K562 (cell line): ENCODE measurements around the gene FAM227A. TPM values are rescaled to one million over a fixed set of nuclear protein-coding genes. Genes with fewer than 3 reads are reported as not detected.
A peak's percentile ranks its signal among the peaks of the same experiment; 100 is the strongest.

Source experiments
- ATAC-seq: fragments of 200-7000 bp; cut with Tn5 transposase; 3 replicates; pipeline ENCODE4 v1.9.1; 2020; ENCODE audit warnings: moderate library complexity
- BruUV-seq: library from RNA; stranded (reverse); fragments of 400-500 nt; replicated peaks from 2 replicates; lab custom pipeline; 2021; lab: Mats Ljungman, UMichigan
- CTCF ChIA-PET: fragments of 300-600 bp; formaldehyde crosslinking; extraction: SDS; loops from one replicate; lab custom pipeline; 2021; ENCODE audit warnings: low intra/inter-chr PET ratio; lab: Yijun Ruan, JAX
- POLR2A ChIA-PET: fragments of 300-600, 350-650 bp; sonication (Branson Sonifier 250); formaldehyde crosslinking; extraction: SDS; loops from one replicate; lab custom pipeline; 2021; ENCODE audit warnings: antibody characterized with exemption, inconsistent platforms; lab: Yijun Ruan, JAX
- DNase-seq, 4 experiments: peaks; one replicate each; pipeline versions ENCODE4 v3.0.0 to v3.0.0-alpha.2; 2011 to 2018; ENCODE audit warnings: low spot score in 3 of 4, mixed read lengths in 3 of 4; ENCODE audit errors: extremely low read depth in 1 of 4
- FAIRE-seq: peaks from 2 replicates; lab custom pipeline; 2011; peaks lifted over from hg19 to GRCh38; lab: Jason Lieb, UNC
- H2AFZ ChIP-seq: 2 replicates; pipeline ENCODE4 v1.6.0; 2011; ENCODE audit warnings: low read depth, low read length, control low read depth, inconsistent platforms
- H3K27ac ChIP-seq: fragments of 200-600 bp; 3 replicates; pipeline ENCODE4 v1.8.0; 2011; ENCODE audit warnings: low read depth, mild to moderate bottlenecking, control low read depth, inconsistent platforms, low read length, moderate library complexity, mixed read lengths; ENCODE audit errors: extremely low read depth
- H3K27me3 ChIP-seq, 2 experiments: fragments of 300-600 bp in 1 of 2; 2 replicates in 1 of 2; 3 replicates in 1 of 2; pipeline versions ENCODE4 v1.6.0 to v1.8.0; 2011; ENCODE audit warnings: inconsistent platforms in 2 of 2, low read length in 2 of 2, mild to moderate bottlenecking in 1 of 2, mixed read lengths in 1 of 2, moderate library complexity in 1 of 2; ENCODE audit not compliant: control insufficient read depth in 2 of 2, insufficient read depth in 2 of 2
- H3K36me3 ChIP-seq: fragments of 300-600 bp; 3 replicates; pipeline ENCODE4 v1.8.0; 2011; ENCODE audit warnings: mild to moderate bottlenecking, low read length, inconsistent platforms; ENCODE audit not compliant: control insufficient read depth, insufficient read depth
- H3K4me1 ChIP-seq, 2 experiments: fragments of 200-600 bp in 1 of 2; replicated peaks in 1 of 2; 2 replicates in 1 of 2; 3 replicates in 1 of 2; pipeline versions ENCODE4 v1.5.1 to v1.8.0; 2011; ENCODE audit warnings: inconsistent platforms in 2 of 2, low read length in 2 of 2, mild to moderate bottlenecking in 1 of 2, mixed read lengths in 1 of 2, moderate library complexity in 1 of 2; ENCODE audit not compliant: control insufficient read depth in 2 of 2, insufficient read depth in 2 of 2
- H3K4me2 ChIP-seq: 2 replicates; pipeline ENCODE4 v1.6.1; 2011; ENCODE audit warnings: low read length, control low read depth, inconsistent platforms, mixed read lengths; ENCODE audit not compliant: insufficient read depth
- H3K4me3 ChIP-seq: fragments of 200-600 bp; sonication (generic), shearing (Covaris generic); 2 replicates; pipeline ENCODE4 v1.5.1; 2016; ENCODE audit warnings: control low read depth, inconsistent platforms
- H3K79me2 ChIP-seq: fragments of 200-600 bp; 3 replicates; pipeline ENCODE4 v1.8.0; 2011; ENCODE audit warnings: low read length, inconsistent platforms; ENCODE audit not compliant: control insufficient read depth, insufficient read depth
- H3K9ac ChIP-seq, 2 experiments: 2 replicates each; pipeline versions ENCODE4 v1.6.0 to v1.6.1; 2011; ENCODE audit warnings: low read depth in 2 of 2, low read length in 2 of 2, control low read depth in 1 of 2, inconsistent platforms in 1 of 2, mild to moderate bottlenecking in 1 of 2, mixed read lengths in 1 of 2; ENCODE audit not compliant: insufficient read depth in 1 of 2
- H3K9me1 ChIP-seq: one replicate; pipeline ENCODE4 v1.6.0; 2011; ENCODE audit warnings: inconsistent platforms, mild to moderate bottlenecking, low read length, moderate library complexity; ENCODE audit not compliant: control insufficient read depth, insufficient read depth
- H3K9me3 ChIP-seq: replicated peaks from 2 replicates; pipeline ENCODE4 v1.5.1; 2011; ENCODE audit warnings: low read depth, low read length, inconsistent platforms; ENCODE audit not compliant: control insufficient read depth, insufficient read depth
- H4K20me1 ChIP-seq: replicated peaks from 2 replicates; pipeline ENCODE4 v1.6.1; 2011; ENCODE audit warnings: low read length, inconsistent platforms, mixed read lengths; ENCODE audit not compliant: control insufficient read depth, insufficient read depth
- LARP7 ChIP-seq: fragments of 450-650 bp; IDR thresholded peaks from 2 replicates; pipeline ENCODE4 v1.6.1; 2016
- MEF2A ChIP-seq: IDR thresholded peaks from 2 replicates; pipeline ENCODE4 v1.6.1; 2011; ENCODE audit warnings: low read depth, mild to moderate bottlenecking, low read length, moderate library complexity; ENCODE audit not compliant: control insufficient read depth
- POLR2AphosphoS2 ChIP-seq: IDR thresholded peaks from 2 replicates; pipeline ENCODE4 v1.6.1; 2012; ENCODE audit warnings: low read length, improper control_type of control experiment
- TARDBP ChIP-seq: fragments of 450-650 bp; IDR thresholded peaks from 2 replicates; pipeline ENCODE4 v1.6.1; 2016
- WGBS: fragments of 100-300 bp; shearing (Covaris generic); methylation state at CpG from one replicate; pipeline ENCODE4 v1.1.6; 2016; ENCODE audit warnings: low coverage, mixed read lengths; ENCODE audit not compliant: insufficient coverage; ENCODE audit errors: missing lambda C conversion rate; 5-methylcytosine and 5-hydroxymethylcytosine counted together
- in situ Hi-C: fragments of 300-500 bp; cut with MboI; formaldehyde crosslinking; loops from 4 replicates; pipeline ENCODE4 v1.15.0; 2018; ENCODE audit warnings: inconsistent platforms, mixed read lengths
- intact Hi-C: fragments of 100-400 bp; cut with micrococcal nuclease; formaldehyde crosslinking; loops from 2 replicates; pipeline ENCODE4 v1.14.2; 2022
- polyA plus RNA-seq, 8 experiments: library from polyadenylated mRNA; depleted of rRNA in 4 of 8; stranded (reverse) in 5 of 8; unstranded in 3 of 8; fragments of >200 nt; fragmentation: Nextera tagmentation in 2 of 8; fragmentation: Illumina TruSeq in 1 of 8; extraction: Ambion mirVana in 2 of 8; extraction: Trizol in 1 of 8; gene quantifications; 2 replicates each; pipeline versions ENCODE4 v1.2.1 to v1.2.3, GENCODE V29; 2011 to 2014; ENCODE audit warnings: inconsistent platforms in 1 of 8, missing spikeins in 1 of 8
- total RNA-seq, 7 experiments: library from RNA; depleted of rRNA in 6 of 7; stranded (reverse); fragments of >200 nt in 6 of 7; fragmentation: Illumina TruSeq in 2 of 7; extraction: Trizol in 2 of 7; gene quantifications; 2 replicates each; pipeline versions ENCODE4 v1.2.1 to v1.2.3, GENCODE V29; 2011 to 2021; ENCODE audit warnings: low replicate concordance in 1 of 7
- TF ChIP-seq, protein P1 (sequence below), 2 experiments: fragments of 450-650 bp in 1 of 2; sonication (generic) in 1 of 2; formaldehyde crosslinking in 1 of 2; IDR thresholded peaks in 1 of 2; conservative IDR thresholded peaks in 1 of 2; 2 replicates each; pipeline versions ENCODE4 v1.6.1 to v1.8.1; 2016 to 2023; ENCODE audit warnings: mild to moderate bottlenecking in 2 of 2, moderate library complexity in 2 of 2, inconsistent platforms in 1 of 2, missing genetic modification reagents in 1 of 2

Gene FAM227A
- total and polyA plus RNA-seq, 9 of the 15 experiments (the other 6 are each of a cell fraction or from before 2014, with no cell fraction given): 0.10 to 2.2 (median 0.83) TPM

DNA sequence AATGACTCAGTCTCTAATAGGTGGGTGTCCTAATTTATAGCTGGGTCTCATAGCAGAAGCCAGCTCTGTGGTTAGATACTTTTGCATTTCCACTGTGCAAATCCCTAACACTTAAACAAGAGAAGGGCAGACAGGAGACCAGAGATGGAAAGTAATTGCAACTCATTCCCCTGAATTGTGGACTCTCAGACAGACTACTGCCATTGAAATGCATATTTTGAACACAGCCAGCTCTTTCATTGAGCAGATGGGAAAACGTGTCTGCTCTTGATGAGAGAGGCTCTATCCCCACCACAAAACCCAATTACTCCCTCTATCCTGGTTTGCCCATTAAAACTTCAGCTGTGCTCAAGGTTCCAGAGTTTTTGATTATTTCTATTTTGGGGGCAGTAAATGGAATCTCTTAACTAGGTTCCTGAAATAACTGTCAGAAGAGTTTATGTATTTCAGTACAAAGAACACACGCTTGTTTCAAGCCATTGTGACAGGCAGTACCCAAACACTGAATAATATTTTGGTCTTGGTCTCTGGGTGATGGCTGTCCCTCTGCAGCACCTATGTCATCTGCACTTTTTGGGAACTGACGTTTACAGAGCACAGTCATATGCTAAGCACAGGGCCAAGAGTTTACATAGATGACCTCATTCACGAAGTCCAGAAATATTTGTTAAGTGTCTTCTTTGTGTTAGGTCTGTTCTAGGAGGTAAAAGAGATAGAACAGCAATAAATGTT is 41.7 kb downstream of the FAM227A start:
- no peaks in the 10 kb centered on the region for H3K9me1 ChIP-seq
- no peaks in the 10 kb centered on the region for H3K79me2 ChIP-seq
- H3K36me3 ChIP-seq: no peaks in the 10 kb centered on the region
- H3K4me2 ChIP-seq: no peak overlapping the region
- no TSS peak for BruUV-seq
- ChIA-PET CTCF (no interaction called here), POLR2A (interaction anchor here (1.1 kb wide), 1 partner anchor 21 kb away, joined by 3 read pairs; no protein-coding TSS in a partner anchor)
- no peak overlapping the region for H2AFZ ChIP-seq
- intact Hi-C loops (no loop called here), in situ Hi-C loops (no loop called here)
- WGBS: 21% methylated on average over 4 of the region's 4 CpGs
- H3K27me3 ChIP-seq: no peaks in the 10 kb centered on the region
- FAIRE-seq: no peak
- H3K27ac ChIP-seq: no peak overlapping the region
- no peaks in the 10 kb centered on the region for H4K20me1 ChIP-seq
- no peak for ATAC-seq
- no peak overlapping the region for H3K9ac ChIP-seq
- TF ChIP-seq MEF2A (peak; percentile 37; the same call in 1 of the 2 replicates), LARP7 (no peak), TARDBP (no peak), POLR2AphosphoS2 (no peak)
- TF ChIP-seq, protein P1, sequence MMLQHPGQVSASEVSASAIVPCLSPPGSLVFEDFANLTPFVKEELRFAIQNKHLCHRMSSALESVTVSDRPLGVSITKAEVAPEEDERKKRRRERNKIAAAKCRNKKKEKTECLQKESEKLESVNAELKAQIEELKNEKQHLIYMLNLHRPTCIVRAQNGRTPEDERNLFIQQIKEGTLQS (IDR thresholded peaks at IDR 0.05): peak; percentile 66
- TF ChIP-seq, protein P1 (CRISPR knock-in tag; conservative IDR thresholded peaks at IDR 0.05): no peak
- DNase-seq: no peak
- H3K4me1 ChIP-seq: no peaks in the 10 kb centered on the region; a peak in 1 of 5 replicates
- H3K4me3 ChIP-seq: no peak overlapping the region
- peaks cover 1% of the 10 kb centered on the region; the same call in 1 of the 2 replicates for H3K9me3 ChIP-seq
